Testis (tissue), 3 donors: ENCODE data around the gene CIITA. TPM values are rescaled to one million over a fixed set of nuclear protein-coding genes. Genes with fewer than 3 reads are reported as not detected.

Experiments used
- DNase-seq: peaks from one replicate; pipeline ENCODE4 v3.0.0-alpha.2; 2019
- H3K27ac ChIP-seq, 2 donors: fragments of 200-600 bp; sonication (generic); one replicate each; pipeline ENCODE4 v1.5.1; 2019
- H3K27me3 ChIP-seq: fragments of 200-600 bp; sonication (generic); one replicate; pipeline ENCODE4 v1.5.1; 2019
- H3K36me3 ChIP-seq: fragments of 200-600 bp; sonication (generic); one replicate; pipeline ENCODE4 v1.5.1; 2017; ENCODE audit warnings: low read depth; ENCODE audit errors: missing control alignments
- H3K4me1 ChIP-seq: fragments of 200-600 bp; sonication (generic); one replicate; pipeline ENCODE4 v1.5.1; 2019
- H3K4me3 ChIP-seq, 2 donors: fragments of 200-600 bp; sonication (generic); one replicate each; pipeline ENCODE4 v1.5.1; 2017 to 2019
- H3K9me3 ChIP-seq: fragments of 200-600 bp; sonication (generic); one replicate; pipeline ENCODE4 v1.5.1; 2017
- POLR2A ChIP-seq: fragments of 450-650 bp; IDR thresholded peaks from one replicate; pipeline ENCODE4 v1.6.1; 2017; ENCODE audit warnings: antibody characterized with exemption, mild to moderate bottlenecking, moderate library complexity
- WGBS, 2 donors: methylation state at CpG; one replicate each; pipeline ENCODE4 v1.1.5; 2018; 5-methylcytosine and 5-hydroxymethylcytosine counted together
- intact Hi-C: fragments of 100-400 bp; cut with DNase I; formaldehyde crosslinking; loops from one replicate; pipeline ENCODE4 v1.15.1; 2023; ENCODE audit warnings: low total_unique reads
- polyA plus RNA-seq: library from polyadenylated mRNA; stranded (reverse); fragments of 350-450 nt; fragmentation: Illumina TruSeq; extraction: RNeasy Lipid Tissue Mini Kit (QIAGEN cat#74804); gene quantifications from one replicate; pipeline ENCODE4 v1.2.3, GENCODE V29; 2014; ENCODE audit warnings: low read depth, low replicate concordance; ENCODE audit not compliant: insufficient read depth
- total RNA-seq, 2 donors: library from RNA; depleted of rRNA; stranded (reverse); fragments of >200 nt; gene quantifications; one replicate each; pipeline ENCODE4 v1.2.3, GENCODE V29; 2016
- TF ChIP-seq, protein P1 (sequence below), 3 experiments: fragments of 450-650 bp in 2 of 3; fragments of 200-600 bp in 1 of 3; sonication (generic) in 1 of 3; IDR thresholded peaks; one replicate each; pipeline ENCODE4 v1.5.1; 2016 to 2019; ENCODE audit warnings: antibody characterized with exemption in 3 of 3, mild to moderate bottlenecking in 2 of 3, moderate library complexity in 1 of 3

The CIITA gene
- total and polyA plus RNA-seq, 3 donors from 2014 or later, result 6.3 to 16.0 (median 9.5) TPM

DNA sequence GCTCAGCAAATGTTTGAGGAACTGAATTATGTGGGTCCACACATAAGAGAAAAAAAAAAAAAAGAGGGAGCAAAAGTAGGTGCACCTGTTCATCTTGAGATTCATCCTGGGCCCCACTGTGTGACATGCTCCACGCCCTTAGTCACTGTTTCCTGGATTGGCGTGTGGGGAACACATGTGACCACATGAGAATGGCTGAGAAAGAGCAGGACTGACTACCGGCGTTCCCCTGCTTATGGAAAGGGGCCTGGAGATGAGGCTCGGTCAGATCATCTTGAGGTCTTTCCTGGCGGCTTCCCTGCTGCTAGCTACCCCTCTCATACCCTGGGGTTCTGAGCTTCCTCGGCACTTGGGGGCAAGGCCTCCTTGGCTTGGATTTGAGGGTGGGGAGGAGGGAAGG is 61.3 kb downstream of the CIITA start:
- no peak overlapping the region for H3K4me3 ChIP-seq
- intact Hi-C loops, result no loop called here
- 58 to 63% methylated on average over 7 of the region's 7 CpGs for WGBS, 2 donors

DNA sequence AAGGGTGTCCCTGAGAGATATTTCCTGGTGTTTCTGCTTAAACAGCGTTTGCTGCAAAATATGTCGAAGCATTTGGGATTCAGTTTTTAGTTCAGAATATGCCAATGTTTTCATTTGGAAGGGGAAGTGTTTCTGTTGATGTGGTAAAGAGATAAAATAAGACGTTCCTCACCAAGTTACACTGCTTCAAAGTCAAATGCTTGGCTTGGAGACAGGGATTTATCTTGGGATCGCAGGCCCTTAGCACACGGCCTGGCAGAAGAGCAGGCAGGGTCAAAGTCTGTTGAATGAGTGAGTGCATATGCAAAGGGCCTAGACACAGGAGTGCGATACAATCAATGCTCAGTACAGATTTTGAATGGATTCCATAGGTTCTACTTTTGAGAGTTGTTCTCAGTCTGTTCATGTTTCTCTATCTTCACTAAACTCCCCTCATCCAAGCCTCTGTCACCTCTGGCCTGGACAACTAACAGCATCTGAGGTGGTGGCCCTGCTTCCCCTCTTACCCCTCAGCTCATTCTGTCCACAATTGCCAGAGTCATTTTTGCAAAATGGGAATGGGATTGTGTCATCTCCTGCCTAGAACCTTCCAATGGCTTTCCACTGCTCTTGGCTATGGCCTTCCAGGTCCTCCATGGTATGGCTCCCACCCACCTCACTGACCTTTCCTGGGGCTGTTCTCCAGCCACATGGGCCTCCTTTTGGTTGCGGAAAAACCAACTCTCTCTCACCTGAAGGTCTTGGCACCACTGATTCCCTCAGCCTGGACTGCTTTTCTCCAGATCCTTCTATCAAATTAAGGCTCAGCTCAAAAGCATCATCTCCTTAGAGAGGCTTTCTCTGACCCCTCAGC is 62.0 kb downstream of the CIITA start:
- 56 to 62% methylated on average over 7 of the region's 7 CpGs for WGBS, 2 donors
- intact Hi-C loops, result no loop called here
- peak overlapping the region in 1 of 2 donors; percentile 25 for H3K27ac ChIP-seq
- H3K4me3 ChIP-seq, result no peak overlapping the region
- no peak for DNase-seq
- H3K27me3 ChIP-seq, result no peaks in the 10 kb centered on the region
- TF ChIP-seq, protein P1, sequence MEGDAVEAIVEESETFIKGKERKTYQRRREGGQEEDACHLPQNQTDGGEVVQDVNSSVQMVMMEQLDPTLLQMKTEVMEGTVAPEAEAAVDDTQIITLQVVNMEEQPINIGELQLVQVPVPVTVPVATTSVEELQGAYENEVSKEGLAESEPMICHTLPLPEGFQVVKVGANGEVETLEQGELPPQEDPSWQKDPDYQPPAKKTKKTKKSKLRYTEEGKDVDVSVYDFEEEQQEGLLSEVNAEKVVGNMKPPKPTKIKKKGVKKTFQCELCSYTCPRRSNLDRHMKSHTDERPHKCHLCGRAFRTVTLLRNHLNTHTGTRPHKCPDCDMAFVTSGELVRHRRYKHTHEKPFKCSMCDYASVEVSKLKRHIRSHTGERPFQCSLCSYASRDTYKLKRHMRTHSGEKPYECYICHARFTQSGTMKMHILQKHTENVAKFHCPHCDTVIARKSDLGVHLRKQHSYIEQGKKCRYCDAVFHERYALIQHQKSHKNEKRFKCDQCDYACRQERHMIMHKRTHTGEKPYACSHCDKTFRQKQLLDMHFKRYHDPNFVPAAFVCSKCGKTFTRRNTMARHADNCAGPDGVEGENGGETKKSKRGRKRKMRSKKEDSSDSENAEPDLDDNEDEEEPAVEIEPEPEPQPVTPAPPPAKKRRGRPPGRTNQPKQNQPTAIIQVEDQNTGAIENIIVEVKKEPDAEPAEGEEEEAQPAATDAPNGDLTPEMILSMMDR (IDR thresholded peaks at IDR 0.05), result no peak
- TF ChIP-seq POLR2A, result no peak
- no peaks in the 10 kb centered on the region for H3K9me3 ChIP-seq
- no peaks in the 10 kb centered on the region for H3K36me3 ChIP-seq
- peaks cover 72% of the 10 kb centered on the region for H3K4me1 ChIP-seq

More for the DNA sequence above, 61.3 kb downstream of the CIITA start:
- Histone ChIP-seq H3K27me3 (no peaks in the 10 kb centered on the region), H3K27ac (peak overlapping the region in 1 of 2 donors; percentile 25), H3K36me3 (no peaks in the 10 kb centered on the region), H3K4me1 (peaks cover 72% of the 10 kb centered on the region), H3K9me3 (no peaks in the 10 kb centered on the region)
- DNase-seq, result no peak
- TF ChIP-seq, protein P1 (IDR thresholded peaks at IDR 0.05), result no peak
- TF ChIP-seq POLR2A, result no peak

DNA sequence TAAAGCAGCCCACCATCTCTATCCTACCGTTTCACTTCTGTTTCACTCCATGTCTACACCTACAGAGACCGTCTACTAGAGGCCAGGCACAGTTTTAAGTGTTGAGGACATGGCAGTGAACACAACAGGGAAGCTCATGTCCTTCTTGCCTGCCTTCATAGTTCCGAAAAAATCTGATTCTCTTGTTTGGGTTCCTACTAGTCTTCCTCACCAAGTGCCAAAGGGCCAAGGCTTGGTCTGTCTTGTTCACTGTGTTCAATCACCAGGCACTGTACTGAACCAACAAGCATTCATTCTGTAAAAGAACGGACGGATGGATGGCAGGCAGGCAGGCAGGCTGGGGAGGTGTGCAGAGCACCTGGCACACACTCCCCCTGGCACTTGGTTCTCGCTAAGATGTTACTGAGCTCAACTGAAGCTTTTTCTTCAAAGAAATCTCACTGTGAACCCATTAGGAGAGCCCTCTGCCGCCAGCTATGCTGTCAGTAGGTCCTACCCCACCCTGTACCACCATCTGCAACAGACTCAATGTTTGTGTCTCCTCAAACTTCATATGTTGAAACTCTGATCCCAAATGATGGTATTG is 62.7 kb downstream of the CIITA start:
- Histone ChIP-seq H3K36me3 (no peaks in the 10 kb centered on the region), H3K4me1 (peaks cover 65% of the 10 kb centered on the region), H3K27me3 (no peaks in the 10 kb centered on the region), H3K4me3 (no peak overlapping the region), H3K9me3 (no peaks in the 10 kb centered on the region), H3K27ac (peak overlapping the region in 1 of 2 donors; percentile 90)
- TF ChIP-seq, protein P1 (IDR thresholded peaks at IDR 0.05), result no peak
- intact Hi-C loops, result no loop called here
- no peak for DNase-seq
- WGBS, 2 donors, result 83% methylated on average over 7 of the region's 7 CpGs

DNA sequence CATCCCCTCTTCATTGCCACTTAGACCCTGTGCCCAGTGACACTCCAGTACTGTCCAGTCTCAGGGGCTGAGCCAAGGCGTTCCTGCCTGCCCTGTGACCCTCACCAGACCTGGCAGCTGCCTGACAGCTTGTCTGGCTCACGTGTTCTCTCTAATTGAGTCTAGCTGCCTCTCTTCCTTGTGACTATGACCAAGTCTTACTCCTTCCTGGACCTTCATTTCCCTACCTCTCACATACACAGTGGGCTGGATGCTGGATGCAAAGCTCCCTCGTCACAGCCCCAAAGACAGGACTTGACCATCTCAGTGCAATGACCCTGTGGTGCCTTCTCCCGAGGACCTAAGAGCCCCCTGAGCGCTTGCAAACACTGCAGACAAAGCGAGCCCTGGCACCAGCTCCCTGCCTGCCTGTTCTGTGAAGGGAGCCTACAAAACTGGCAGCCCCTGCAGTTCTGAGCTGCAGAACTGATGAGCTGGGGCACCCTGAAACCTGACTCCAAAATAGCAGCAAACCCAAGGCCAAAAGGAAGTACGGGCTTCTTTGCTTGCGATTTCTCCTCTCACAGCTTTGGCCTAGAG is 63.6 kb downstream of the CIITA start:
- no peaks in the 10 kb centered on the region for H3K9me3 ChIP-seq
- DNase-seq, result no peak
- 28% methylated on average over 5 to 8 of the region's 8 CpGs for WGBS, 2 donors
- H3K27me3 ChIP-seq, result no peaks in the 10 kb centered on the region
- intact Hi-C loops, result no loop called here
- H3K36me3 ChIP-seq, result no peaks in the 10 kb centered on the region
- peak overlapping the region; percentile 85 to 86 for H3K4me3 ChIP-seq
- TF ChIP-seq POLR2A, result no peak
- TF ChIP-seq, protein P1 (IDR thresholded peaks at IDR 0.05), result no peak
- peaks cover 62% of the 10 kb centered on the region for H3K4me1 ChIP-seq
- H3K27ac ChIP-seq, result peak overlapping the region; percentile 71 to 90
